ENCODE results near the gene R3HDM1.

GRCh38 chr2:135647836-135648579 lies 116.7 kb downstream of the R3HDM1 start:
- no peak for TF ChIP-seq POLR2AphosphoS5 (IDR thresholded peaks at IDR 0.05; ENCODE audit: insufficient read depth in 1 of 2, low read depth in 1 of 2)
- no peak for TF ChIP-seq CTCF (IDR thresholded peaks at IDR 0.05)
- TF ChIP-seq POLR2A (IDR thresholded peaks at IDR 0.05): no peak

Measured in vagina (tissue), 2 donors.